ENCODE data around the gene VPS54. TPM values are rescaled to one million over a fixed set of nuclear protein-coding genes. Genes with fewer than 3 reads are reported as not detected.
"Not testable (repeated sequence)": the region's sequence is repeated elsewhere in the genome, so short reads cannot be mapped to it uniquely, and the experiment has no call there.

VPS54 gene
- total RNA-seq, 1 donor from 2014 or later: 38.7 TPM

GRCh38 chr2:63850649-63851048 is 168.6 kb downstream of the VPS54 start:
- no peak for DNase-seq (ENCODE audit: low spot score in 2 of 2)
- FAIRE-seq: no peak

GRCh38 chr2:63850204-63850571 is 169.0 kb downstream of the VPS54 start:
- peak; percentile 43 for FAIRE-seq
- no peak for DNase-seq (ENCODE audit: low spot score in 2 of 2)

DNA sequence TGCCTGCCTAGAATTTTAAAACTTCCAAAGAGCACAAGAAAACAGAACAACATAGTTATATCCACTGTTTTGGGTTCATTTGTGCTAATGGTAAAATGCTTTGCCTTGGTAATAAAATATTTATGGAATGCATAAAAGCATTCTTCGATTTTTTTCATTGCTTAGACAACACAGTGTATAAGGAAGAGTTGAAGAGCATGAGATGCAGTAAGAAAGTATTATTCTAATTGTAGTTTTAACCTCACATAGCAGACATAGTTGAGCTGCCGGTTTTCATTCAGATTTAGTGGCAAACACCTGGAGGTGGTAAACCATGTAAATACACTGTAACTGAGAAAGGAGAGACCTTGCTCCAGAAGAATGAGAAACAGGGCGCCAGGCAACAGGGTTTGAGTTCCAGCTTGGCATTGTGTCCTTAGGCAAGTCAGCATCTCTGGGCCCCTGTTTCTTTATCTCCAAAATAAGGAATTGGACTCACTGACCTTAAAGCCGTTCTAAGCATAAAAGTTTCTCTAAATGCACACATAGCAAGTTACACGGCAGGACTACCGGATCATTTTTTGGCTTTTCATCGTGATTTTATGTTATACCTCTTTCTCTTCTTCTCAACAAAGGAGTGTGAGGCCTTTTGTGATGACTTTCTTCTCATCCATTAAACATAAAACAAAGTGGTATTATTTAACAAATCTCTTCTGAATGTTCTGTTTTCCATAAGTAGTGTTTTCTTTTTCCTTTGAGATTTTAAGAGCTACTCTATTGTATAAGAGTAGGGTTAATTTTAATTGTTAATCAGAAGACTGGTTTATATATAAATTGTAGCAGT is 169.6 kb downstream of the VPS54 start:
- no peak for DNase-seq (ENCODE audit: low spot score in 2 of 2)
- FAIRE-seq: no peak

GRCh38 chr2:63847571-63847970 is 171.7 kb downstream of the VPS54 start:
- not testable (repeated sequence) for FAIRE-seq; DNase-seq (ENCODE audit: low spot score in 2 of 2)

DNA sequence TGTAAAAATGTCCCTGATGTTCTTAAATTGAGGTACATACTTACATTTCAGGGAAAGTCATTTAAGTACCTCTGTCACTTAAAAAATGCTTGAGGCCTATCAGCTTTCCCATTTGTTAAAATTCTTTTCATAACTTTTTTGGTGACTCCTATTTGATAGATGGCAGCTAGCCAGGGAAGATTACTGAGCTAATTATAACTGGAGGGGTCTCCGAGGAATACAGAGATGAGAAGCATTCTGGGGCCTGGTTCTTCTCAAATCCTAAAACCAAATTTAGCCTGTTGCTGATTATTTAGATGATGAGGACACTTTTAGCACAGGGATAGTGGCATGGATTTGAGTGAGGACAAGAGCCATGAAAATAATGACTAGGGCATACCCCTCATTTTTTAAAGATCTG is 172.7 kb downstream of the VPS54 start:
- FAIRE-seq (no peak), DNase-seq (ENCODE audit: low spot score in 2 of 2) (no peak)

GRCh38 chr2:63845866-63846265 is 173.4 kb downstream of the VPS54 start:
- DNase-seq (ENCODE audit: low spot score in 2 of 2) (no peak), FAIRE-seq (no peak)

- DNase-seq (ENCODE audit: low spot score in 2 of 2): no peak
- FAIRE-seq: no peak
Measured at GRCh38 chr2:63844616-63845015, 174.6 kb downstream of the VPS54 start.

- DNase-seq (ENCODE audit: low spot score in 2 of 2) (no peak), FAIRE-seq (no peak)
Measured at GRCh38 chr2:63843791-63844190, 175.4 kb downstream of the VPS54 start.

DNA sequence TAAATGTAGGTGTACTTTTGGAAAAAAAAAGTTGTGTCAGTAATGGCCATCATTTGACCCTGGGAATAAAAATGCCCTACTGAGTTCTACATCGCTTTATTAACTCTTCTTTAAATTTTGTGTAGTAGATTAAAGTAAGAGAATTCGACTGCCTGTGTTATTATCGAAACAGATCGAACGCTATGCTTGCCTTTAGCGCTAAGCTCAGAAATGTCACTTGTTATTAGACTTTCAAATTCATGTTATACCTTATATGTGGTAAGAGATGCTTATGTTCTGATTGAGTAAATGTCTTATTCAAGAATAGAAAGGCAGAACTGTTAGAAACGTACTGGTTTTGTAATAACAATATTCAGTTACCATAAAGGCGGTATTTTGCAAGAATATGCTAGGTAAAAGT is 176.1 kb downstream of the VPS54 start:
- FAIRE-seq (no peak), DNase-seq (ENCODE audit: low spot score in 2 of 2) (no peak)

DNA sequence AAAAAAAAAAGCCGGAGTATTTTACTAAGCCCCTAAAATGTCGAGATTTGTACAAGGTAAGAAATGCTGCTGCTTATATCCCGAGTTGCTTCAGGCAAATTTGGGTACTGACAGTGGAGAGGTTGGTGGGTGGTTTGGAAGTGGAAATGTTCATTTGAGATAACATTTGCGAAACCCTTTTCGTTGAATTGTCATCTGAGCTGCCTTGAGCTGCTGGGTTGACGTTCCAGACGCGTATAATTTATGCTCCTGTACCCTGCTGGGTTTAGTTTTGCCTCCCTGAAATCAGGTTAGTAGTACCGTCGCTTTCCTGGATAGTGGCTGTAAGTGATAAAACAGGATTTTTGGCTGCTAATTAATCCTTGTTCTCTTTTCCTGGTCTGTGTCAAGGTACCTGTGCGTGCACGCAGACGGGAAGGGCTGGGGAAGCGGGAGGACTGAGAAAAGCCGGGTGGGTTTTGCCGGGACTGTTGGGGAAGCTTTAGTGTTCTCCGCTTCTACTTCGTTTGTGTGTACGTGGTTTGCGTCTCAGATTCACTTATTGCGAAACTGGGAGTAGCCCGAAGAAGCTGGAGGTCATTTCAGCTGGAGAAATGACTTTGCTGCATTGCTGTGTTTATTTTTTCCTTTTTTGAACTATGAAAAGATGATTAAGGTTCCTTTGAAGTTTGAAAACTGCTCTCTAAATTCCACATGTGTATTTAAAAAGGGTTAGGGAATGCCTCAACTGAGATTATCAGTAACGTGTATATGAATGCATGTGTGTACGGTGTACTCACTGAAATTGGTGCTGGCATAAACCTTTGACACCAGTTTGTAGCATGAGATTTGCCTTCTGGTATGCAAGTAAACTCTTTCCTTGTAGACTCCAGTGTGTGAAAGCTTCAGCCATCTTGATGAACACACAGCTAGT is 176.8 kb downstream of the VPS54 start:
- FAIRE-seq: no peak

More for the DNA sequence above, 176.8 kb downstream of the VPS54 start:
- no peak for DNase-seq (ENCODE audit: low spot score in 2 of 2)

Small RNA genes within 50 kb of the gene (small RNA-seq; reads per million reads assigned to genes)
- gene RF01293: not detected

Other genes starting within 250 kb of the VPS54 start
- gene UGP2, start 177.5 kb downstream of the VPS54 start, total RNA-seq: 70.5 TPM
- gene PELI1, start 125.0 kb upstream of the VPS54 start, total RNA-seq: 79.5 TPM

Measured in frontal cortex (tissue), 4 donors.